Rectal smooth muscle tissue (tissue), 1 donor: ENCODE results near the gene SH3D21.

ENCODE experiments used
- H3K27ac ChIP-seq: one replicate; pipeline ENCODE4 v1.7.0; 2013; ENCODE audit warnings: low read depth, low read length, inconsistent platforms
- H3K27me3 ChIP-seq: one replicate; pipeline ENCODE4 v1.7.0; 2013; ENCODE audit warnings: low read length; ENCODE audit not compliant: control insufficient read depth, insufficient read depth
- H3K36me3 ChIP-seq: one replicate; pipeline ENCODE4 v1.7.0; 2013; ENCODE audit warnings: low read length; ENCODE audit not compliant: control insufficient read depth, insufficient read depth
- H3K4me1 ChIP-seq: one replicate; pipeline ENCODE4 v1.7.0; 2013; ENCODE audit warnings: low read length; ENCODE audit not compliant: control insufficient read depth, insufficient read depth
- H3K4me3 ChIP-seq: one replicate; pipeline ENCODE4 v1.7.0; 2013; ENCODE audit warnings: low read length
- H3K9ac ChIP-seq: one replicate; pipeline ENCODE4 v1.7.0; 2013; ENCODE audit warnings: low read length

Gene SH3D21

GRCh38 chr1:36284517-36284916 lies 21.7 kb upstream of the SH3D21 start:
- Histone ChIP-seq H3K4me1 (peaks cover 7% of the 10 kb centered on the region), H3K4me3 (no peak overlapping the region), H3K36me3 (peaks cover 22% of the 10 kb centered on the region), H3K27me3 (no peaks in the 10 kb centered on the region), H3K27ac (no peak overlapping the region), H3K9ac (no peak overlapping the region)

GRCh38 chr1:36285443-36286101 lies 20.6 kb upstream of the SH3D21 start:
- Histone ChIP-seq H3K36me3 (peaks cover 29% of the 10 kb centered on the region), H3K4me3 (no peak overlapping the region), H3K4me1 (peaks cover 2% of the 10 kb centered on the region), H3K27me3 (no peaks in the 10 kb centered on the region), H3K27ac (no peak overlapping the region), H3K9ac (no peak overlapping the region)

- peaks cover 39% of the 10 kb centered on the region for H3K36me3 ChIP-seq
- H3K27me3 ChIP-seq, result no peaks in the 10 kb centered on the region
- no peak overlapping the region for H3K27ac ChIP-seq
- no peak overlapping the region for H3K4me3 ChIP-seq
- no peak overlapping the region for H3K9ac ChIP-seq
- H3K4me1 ChIP-seq, result peaks cover 5% of the 10 kb centered on the region
Observed at GRCh38 chr1:36286802-36287201, 19.4 kb upstream of the SH3D21 start.

GRCh38 chr1:36287595-36287994 lies 18.6 kb upstream of the SH3D21 start:
- peaks cover 41% of the 10 kb centered on the region for H3K36me3 ChIP-seq

GRCh38 chr1:36295390-36295789 lies 10.8 kb upstream of the SH3D21 start:
- Histone ChIP-seq H3K36me3 (peaks cover 32% of the 10 kb centered on the region), H3K9ac (no peak overlapping the region), H3K4me1 (peaks cover 2% of the 10 kb centered on the region), H3K27me3 (no peaks in the 10 kb centered on the region), H3K27ac (no peak overlapping the region), H3K4me3 (no peak overlapping the region)

More at GRCh38 chr1:36287595-36287994, 18.6 kb upstream of the SH3D21 start:
- Histone ChIP-seq H3K27me3 (no peaks in the 10 kb centered on the region), H3K4me3 (no peak overlapping the region), H3K27ac (no peak overlapping the region), H3K9ac (no peak overlapping the region), H3K4me1 (peaks cover 5% of the 10 kb centered on the region)

- H3K27me3 ChIP-seq, result no peaks in the 10 kb centered on the region
- no peak overlapping the region for H3K27ac ChIP-seq
- peaks cover 31% of the 10 kb centered on the region for H3K36me3 ChIP-seq
- H3K4me3 ChIP-seq, result no peak overlapping the region
- H3K4me1 ChIP-seq, result no peaks in the 10 kb centered on the region
- H3K9ac ChIP-seq, result no peak overlapping the region
Observed at GRCh38 chr1:36297062-36297461, 9.1 kb upstream of the SH3D21 start.

GRCh38 chr1:36298640-36299039 lies 7.5 kb upstream of the SH3D21 start:
- no peaks in the 10 kb centered on the region for H3K27me3 ChIP-seq
- H3K4me1 ChIP-seq, result no peaks in the 10 kb centered on the region
- H3K9ac ChIP-seq, result no peak overlapping the region
- H3K36me3 ChIP-seq, result peaks cover 34% of the 10 kb centered on the region
- no peak overlapping the region for H3K4me3 ChIP-seq
- no peak overlapping the region for H3K27ac ChIP-seq

GRCh38 chr1:36300526-36300925 lies 5.6 kb upstream of the SH3D21 start:
- Histone ChIP-seq H3K27me3 (no peaks in the 10 kb centered on the region), H3K4me1 (no peaks in the 10 kb centered on the region), H3K4me3 (no peak overlapping the region), H3K36me3 (peaks cover 30% of the 10 kb centered on the region), H3K27ac (no peak overlapping the region), H3K9ac (no peak overlapping the region)

- H3K4me1 ChIP-seq, result no peaks in the 10 kb centered on the region
- no peak overlapping the region for H3K9ac ChIP-seq
- H3K27me3 ChIP-seq, result no peaks in the 10 kb centered on the region
- H3K27ac ChIP-seq, result no peak overlapping the region
- peaks cover 28% of the 10 kb centered on the region for H3K36me3 ChIP-seq
- no peak overlapping the region for H3K4me3 ChIP-seq
Observed at GRCh38 chr1:36301220-36301619, 4.9 kb upstream of the SH3D21 start.

GRCh38 chr1:36303244-36303643 lies 2.9 kb upstream of the SH3D21 start:
- H3K4me1 ChIP-seq, result peaks cover 5% of the 10 kb centered on the region
- H3K27ac ChIP-seq, result no peak overlapping the region
- H3K27me3 ChIP-seq, result no peaks in the 10 kb centered on the region
- H3K9ac ChIP-seq, result no peak overlapping the region
- peaks cover 25% of the 10 kb centered on the region for H3K36me3 ChIP-seq
- no peak overlapping the region for H3K4me3 ChIP-seq

GRCh38 chr1:36303650-36304360 lies 2.4 kb upstream of the SH3D21 start:
- H3K4me1 ChIP-seq, result peaks cover 5% of the 10 kb centered on the region
- no peak overlapping the region for H3K4me3 ChIP-seq
- H3K27ac ChIP-seq, result no peak overlapping the region
- H3K27me3 ChIP-seq, result no peaks in the 10 kb centered on the region
- H3K9ac ChIP-seq, result no peak overlapping the region
- peaks cover 25% of the 10 kb centered on the region for H3K36me3 ChIP-seq

- Histone ChIP-seq H3K27ac (no peak overlapping the region), H3K4me1 (peaks cover 5% of the 10 kb centered on the region), H3K9ac (no peak overlapping the region), H3K4me3 (no peak overlapping the region), H3K27me3 (no peaks in the 10 kb centered on the region), H3K36me3 (peaks cover 25% of the 10 kb centered on the region)
Observed at GRCh38 chr1:36304521-36304920, 1.6 kb upstream of the SH3D21 start.
